HepG2 (cell line): ENCODE measurements around the gene KRTAP8-1. TPM values are rescaled to one million over a fixed set of nuclear protein-coding genes. Genes with fewer than 3 reads are reported as not detected.

ENCODE experiments used
- ATAC-seq: fragments of 200-7000 bp; cut with Tn5 transposase; 3 replicates; pipeline ENCODE4 v1.9.1; 2020; ENCODE audit warnings: mild to moderate bottlenecking, moderate library complexity
- Bru-seq: library from RNA; stranded (reverse); fragments of 400-500 nt; gene quantifications from one replicate; lab custom pipeline; 2021; lab: Mats Ljungman, UMichigan
- BruChase-seq, 2 experiments: library from RNA; stranded (reverse); fragments of 400-500 nt; gene quantifications; one replicate each; lab custom pipeline; 2021; lab: Mats Ljungman, UMichigan
- BruUV-seq: library from RNA; stranded (reverse); fragments of 400-500 nt; replicated peaks from 2 replicates; lab custom pipeline; 2021; lab: Mats Ljungman, UMichigan
- CTCF ChIA-PET: fragments of 300-600 bp; formaldehyde crosslinking; extraction: SDS; loops from one replicate; lab custom pipeline; 2021; ENCODE audit warnings: low total read pairs, inconsistent platforms, low intra/inter-chr PET ratio; lab: Yijun Ruan, JAX
- POLR2A ChIA-PET: fragments of 350-600 bp; sonication (Branson Sonifier 250); formaldehyde crosslinking; loops from one replicate; lab custom pipeline; 2020; ENCODE audit warnings: antibody characterized with exemption, inconsistent platforms; lab: Yijun Ruan, JAX
- DNase-seq: peaks from one replicate; pipeline ENCODE4 v3.0.0-alpha.2; 2015; ENCODE audit warnings: low spot score
- FAIRE-seq: peaks from 3 replicates; lab custom pipeline; 2011; peaks lifted over from hg19 to GRCh38; lab: Jason Lieb, UNC
- H2AFZ ChIP-seq: one replicate; pipeline ENCODE4 v1.6.1; 2011; ENCODE audit warnings: low read length, inconsistent platforms
- H3K27ac ChIP-seq: fragments of 300-600 bp; 3 replicates; pipeline ENCODE4 v1.8.0; 2011; ENCODE audit warnings: mixed run types, mild to moderate bottlenecking, mixed read lengths, low read length, inconsistent platforms; ENCODE audit not compliant: insufficient read depth; ENCODE audit errors: extremely low read length
- H3K27me3 ChIP-seq, 2 experiments: fragments of 200-600 bp in 1 of 2; 2 replicates in 1 of 2; 3 replicates in 1 of 2; pipeline versions ENCODE4 v1.6.0 to v1.8.0; 2011; ENCODE audit warnings: low read length in 2 of 2, mild to moderate bottlenecking in 2 of 2, moderate library complexity in 2 of 2, inconsistent platforms in 1 of 2; ENCODE audit not compliant: insufficient read depth in 2 of 2, control insufficient read depth in 1 of 2
- H3K36me3 ChIP-seq, 2 experiments: fragments of 200-600 bp in 1 of 2; replicated peaks in 1 of 2; 2 replicates in 1 of 2; 3 replicates in 1 of 2; pipeline versions ENCODE4 v1.5.1 to v1.8.0; 2011; ENCODE audit warnings: low read length in 2 of 2, inconsistent platforms in 1 of 2; ENCODE audit not compliant: insufficient read depth in 2 of 2, control insufficient read depth in 1 of 2
- H3K4me1 ChIP-seq: 2 replicates; pipeline ENCODE4 v1.5.1; 2012; ENCODE audit warnings: low read length, inconsistent platforms; ENCODE audit not compliant: insufficient read depth
- H3K4me2 ChIP-seq: 2 replicates; pipeline ENCODE4 v1.6.0; 2011; ENCODE audit warnings: low read depth, low read length, inconsistent platforms
- H3K4me3 ChIP-seq, 3 experiments: fragments of 200-600 bp in 1 of 3; sonication (generic), shearing (Covaris generic) in 1 of 3; replicated peaks in 1 of 3; 2 replicates each; pipeline ENCODE4 v1.5.1; 2011 to 2016; ENCODE audit warnings: low read length in 3 of 3, inconsistent platforms in 2 of 3, low read depth in 2 of 3, mild to moderate bottlenecking in 2 of 3, control low read depth in 1 of 3, mixed read lengths in 1 of 3; ENCODE audit not compliant: insufficient read depth in 1 of 3
- H3K79me2 ChIP-seq: one replicate; pipeline ENCODE4 v1.6.1; 2011; ENCODE audit warnings: low read length, inconsistent platforms; ENCODE audit not compliant: insufficient read depth
- H3K9ac ChIP-seq: 2 replicates; pipeline ENCODE4 v1.6.0; 2011; ENCODE audit warnings: mild to moderate bottlenecking, low read depth, low read length, inconsistent platforms; ENCODE audit not compliant: insufficient read depth
- H3K9me3 ChIP-seq: 2 replicates; pipeline ENCODE4 v1.5.1; 2012; ENCODE audit warnings: mild to moderate bottlenecking, low read length
- H4K20me1 ChIP-seq: 2 replicates; pipeline ENCODE4 v1.6.0; 2011; ENCODE audit warnings: inconsistent platforms, mild to moderate bottlenecking, low read length, moderate library complexity; ENCODE audit not compliant: insufficient read depth
- GLI4 ChIP-seq: sonication (generic); formaldehyde crosslinking; IDR thresholded peaks from 2 replicates; pipeline ENCODE4 v1.5.1; 2020; ENCODE audit warnings: missing genetic modification reagents, mild to moderate bottlenecking, moderate library complexity, borderline replicate concordance
- HNRNPH1 ChIP-seq: fragments of 200-400 bp; formaldehyde crosslinking; optimal IDR thresholded peaks from 2 replicates; pipeline ENCODE3; 2017; ENCODE audit warnings: mild to moderate bottlenecking, low read depth, low read length
- RFXAP ChIP-seq: sonication (generic); formaldehyde crosslinking; IDR thresholded peaks from 2 replicates; pipeline ENCODE4 v1.4.0; 2020; ENCODE audit warnings: missing genetic modification reagents, borderline replicate concordance
- SKI ChIP-seq: fragments of 450-650 bp; IDR thresholded peaks from one replicate; pipeline ENCODE4 v1.6.1; 2018; ENCODE audit warnings: mild to moderate bottlenecking; ENCODE audit not compliant: partially characterized antibody
- SOX6 ChIP-seq, 2 experiments: fragments of 450-650 bp in 1 of 2; sonication (generic) in 1 of 2; formaldehyde crosslinking in 1 of 2; IDR thresholded peaks; 2 replicates each; pipeline versions ENCODE4 v1.4.0 to v1.6.1; 2017 to 2020; ENCODE audit warnings: antibody characterized with exemption in 1 of 2, mild to moderate bottlenecking in 1 of 2, missing genetic modification reagents in 1 of 2
- SRSF1 ChIP-seq: fragments of 200-400 bp; formaldehyde crosslinking; optimal IDR thresholded peaks from 2 replicates; pipeline ENCODE3; 2017; ENCODE audit warnings: mild to moderate bottlenecking, low read depth, low read length, moderate library complexity
- ZFP62 ChIP-seq: sonication (generic); formaldehyde crosslinking; IDR thresholded peaks from 2 replicates; pipeline ENCODE4 v1.4.0; 2020; ENCODE audit warnings: missing genetic modification reagents
- ZNF577 ChIP-seq: sonication (generic); formaldehyde crosslinking; IDR thresholded peaks from 2 replicates; pipeline ENCODE4 v1.4.0; 2020; ENCODE audit warnings: mild to moderate bottlenecking, low read depth, missing genetic modification reagents, borderline replicate concordance
- WGBS: methylation state at CpG from one replicate; pipeline ENCODE4 v1.1.6; 2017; ENCODE audit warnings: low lambda C conversion rate; 5-methylcytosine and 5-hydroxymethylcytosine counted together
- in situ Hi-C: cut with HindIII; loops from 2 replicates; pipeline ENCODE4 v1.10.0; 2017; ENCODE audit warnings: low pct_unique_long_range_greater_than_20kb; ENCODE audit not compliant: extremely low pct_ligation_motif_present
- intact Hi-C: fragments of 100-400 bp; cut with micrococcal nuclease; formaldehyde crosslinking; loops from one replicate; pipeline ENCODE4 v1.10.0; 2022; ENCODE audit not compliant: unreplicated experiment
- long read RNA-seq, 2 experiments: library from RNA in 1 of 2; library from polyadenylated mRNA in 1 of 2; stranded (forward) in 1 of 2; unstranded in 1 of 2; transcript quantifications; one replicate each; pipeline ENCODE4 v2.0.0, GENCODE V29; 2019 to 2022
- polyA minus RNA-seq, 3 experiments: library from RNA; depleted of rRNA, polyadenylated mRNA; stranded (reverse); fragments of >200 nt; gene quantifications; 2 replicates each; pipeline ENCODE4 v1.2.3, GENCODE V29; 2011; ENCODE audit warnings: low replicate concordance in 1 of 3
- polyA plus RNA-seq, 8 experiments: library from polyadenylated mRNA; depleted of rRNA in 3 of 8; stranded (reverse) in 7 of 8; unstranded in 1 of 8; fragments of >200 nt; fragmentation: Illumina TruSeq in 4 of 8; extraction: Trizol in 4 of 8; gene quantifications; 2 replicates each; pipeline versions ENCODE4 v1.2.1 to v1.2.3, GENCODE V29; 2011 to 2016; ENCODE audit warnings: low read depth in 4 of 8, missing spikeins in 1 of 8, mixed read lengths in 1 of 8; ENCODE audit not compliant: insufficient read depth in 1 of 8
- total RNA-seq, 5 experiments: library from RNA; depleted of rRNA; stranded (reverse); fragments of >200 nt; fragmentation: Illumina TruSeq; extraction: Trizol; gene quantifications; 2 replicates each; pipeline ENCODE4 v1.2.3, GENCODE V29; 2016; ENCODE audit warnings: low read depth in 1 of 5
- TF ChIP-seq, protein P1 (sequence below): sonication (generic); formaldehyde crosslinking; IDR thresholded peaks from 2 replicates; pipeline ENCODE4 v1.5.0; 2020; ENCODE audit warnings: mild to moderate bottlenecking, missing genetic modification reagents
- TF ChIP-seq, protein P2 (sequence below): IDR thresholded peaks from 2 replicates; pipeline ENCODE4 v1.6.1; 2018; ENCODE audit warnings: missing genetic modification reagents, mild to moderate bottlenecking, missing compliant biosample characterization

KRTAP8-1 gene, protein sequence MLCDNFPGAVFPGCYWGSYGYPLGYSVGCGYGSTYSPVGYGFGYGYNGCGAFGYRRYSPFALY
- total RNA-seq (2016; rRNA removed; fragmentation: Illumina TruSeq; extraction: Trizol): not detected in 2 replicates
- total RNA-seq (2016; cell fraction: cytosol; rRNA removed; fragmentation: Illumina TruSeq; extraction: Trizol; ENCODE audit: low read depth): not detected in 2 replicates
- total RNA-seq (2016; cell fraction: insoluble cytoplasmic fraction; rRNA removed; fragmentation: Illumina TruSeq; extraction: Trizol): not detected in 2 replicates
- total RNA-seq (2016; cell fraction: membrane; rRNA removed; fragmentation: Illumina TruSeq; extraction: Trizol): not detected in 2 replicates
- total RNA-seq (2016; cell fraction: nucleus; rRNA removed; fragmentation: Illumina TruSeq; extraction: Trizol): not detected in 2 replicates
- not detected in 2 replicates for polyA plus RNA-seq (2011; rRNA removed)
- not detected in 2 replicates for polyA plus RNA-seq (2011; cell fraction: cytosol; rRNA removed)
- not detected in 2 replicates for polyA plus RNA-seq (2011; cell fraction: nucleus; rRNA removed)
- polyA plus RNA-seq (2012): not detected in 2 replicates
- not detected in 2 replicates for polyA plus RNA-seq (2016; cell fraction: cytosol; fragmentation: Illumina TruSeq; extraction: Trizol; ENCODE audit: low read depth)
- not detected in 2 replicates for polyA plus RNA-seq (2016; cell fraction: insoluble cytoplasmic fraction; fragmentation: Illumina TruSeq; extraction: Trizol; ENCODE audit: low read depth)
- not detected in 2 replicates for polyA plus RNA-seq (2016; cell fraction: membrane; fragmentation: Illumina TruSeq; extraction: Trizol; ENCODE audit: low read depth)
- not detected in 2 replicates for polyA plus RNA-seq (2016; cell fraction: nucleus; fragmentation: Illumina TruSeq; extraction: Trizol; ENCODE audit: insufficient read depth, low read depth)
- not detected in 2 replicates for polyA minus RNA-seq (2011; rRNA and poly(A)+ RNA removed; ENCODE audit: low replicate concordance)
- polyA minus RNA-seq (2011; cell fraction: cytosol; rRNA and poly(A)+ RNA removed): not detected in 2 replicates
- not detected in 2 replicates for polyA minus RNA-seq (2011; cell fraction: nucleus; rRNA and poly(A)+ RNA removed)
- not detected for Bru-seq, nascent RNA
- BruChase-seq, experiment 1, labeled RNA remaining after a 6-hour chase: not detected
- not detected for BruChase-seq, experiment 2, labeled RNA remaining after a 2-hour chase
- long read RNA-seq, experiment 1: 0 reads
- long read RNA-seq, experiment 2: 0 reads

DNA sequence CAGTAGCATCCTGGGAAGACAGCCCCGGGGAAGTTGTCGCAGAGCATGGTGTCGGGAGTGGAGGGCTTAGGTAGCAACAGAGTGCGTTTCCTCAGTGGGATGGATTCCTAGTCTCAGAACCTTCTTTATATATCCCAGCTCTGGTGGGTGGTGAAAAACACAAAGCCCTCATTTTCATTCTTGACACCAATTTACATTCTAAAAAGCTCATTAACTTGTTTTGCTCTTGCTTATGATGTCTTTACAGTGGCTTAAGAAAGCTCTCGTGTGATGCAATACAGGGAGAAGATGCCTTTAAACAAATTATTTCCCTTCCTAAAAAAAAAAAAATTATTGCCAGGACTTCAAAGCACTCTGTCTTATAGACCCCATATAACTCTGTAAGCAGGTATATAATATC is at the start of gene KRTAP8-1:
Gene KRTAP8-1, minus strand, starts transcription at position 101 of the 400 bp plus-strand sequence. Its CDS starts 54 bp downstream, at position 47.
- 27% methylated on average over 2 of the region's 5 CpGs for WGBS
- Histone ChIP-seq H3K36me3 (no peaks in the 10 kb centered on the region), H3K79me2 (no peaks in the 10 kb centered on the region), H3K27ac (no peak within 1 kb of the TSS), H2AFZ (no peak within 1 kb of the TSS), H3K9ac (no peak within 1 kb of the TSS), H4K20me1 (no peaks in the 10 kb centered on the region), H3K4me1 (no peaks in the 10 kb centered on the region), H3K4me3 (no peak within 1 kb of the TSS), H3K9me3 (peaks cover 92% of the 10 kb centered on the region), H3K27me3 (no peaks in the 10 kb centered on the region), H3K4me2 (no peak within 1 kb of the TSS)
- ChIA-PET CTCF (no interaction called here), POLR2A (no interaction called here)
- in situ Hi-C loops: no loop called here
- intact Hi-C loops: no loop called here
- ATAC-seq (no peak), FAIRE-seq (no peak), DNase-seq (no peak)
- TF ChIP-seq HNRNPH1 (no peak), SOX6 (IDR thresholded peaks at IDR 0.05) (no peak), SOX6 (CRISPR knock-in tag; IDR thresholded peaks at IDR 0.05) (no peak), ZFP62 (CRISPR knock-in tag) (no peak), ZNF577 (CRISPR knock-in tag) (no peak), GLI4 (CRISPR knock-in tag) (no peak), RFXAP (CRISPR knock-in tag) (no peak), SKI (no peak), SRSF1 (no peak)
- TF ChIP-seq, protein P1, sequence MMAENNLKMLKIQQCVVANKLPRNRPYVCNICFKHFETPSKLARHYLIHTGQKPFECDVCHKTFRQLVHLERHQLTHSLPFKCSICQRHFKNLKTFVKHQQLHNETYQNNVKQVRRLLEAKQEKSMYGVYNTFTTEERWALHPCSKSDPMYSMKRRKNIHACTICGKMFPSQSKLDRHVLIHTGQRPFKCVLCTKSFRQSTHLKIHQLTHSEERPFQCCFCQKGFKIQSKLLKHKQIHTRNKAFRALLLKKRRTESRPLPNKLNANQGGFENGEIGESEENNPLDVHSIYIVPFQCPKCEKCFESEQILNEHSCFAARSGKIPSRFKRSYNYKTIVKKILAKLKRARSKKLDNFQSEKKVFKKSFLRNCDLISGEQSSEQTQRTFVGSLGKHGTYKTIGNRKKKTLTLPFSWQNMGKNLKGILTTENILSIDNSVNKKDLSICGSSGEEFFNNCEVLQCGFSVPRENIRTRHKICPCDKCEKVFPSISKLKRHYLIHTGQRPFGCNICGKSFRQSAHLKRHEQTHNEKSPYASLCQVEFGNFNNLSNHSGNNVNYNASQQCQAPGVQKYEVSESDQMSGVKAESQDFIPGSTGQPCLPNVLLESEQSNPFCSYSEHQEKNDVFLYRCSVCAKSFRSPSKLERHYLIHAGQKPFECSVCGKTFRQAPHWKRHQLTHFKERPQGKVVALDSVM (CRISPR knock-in tag): no peak
- TF ChIP-seq, protein P2, sequence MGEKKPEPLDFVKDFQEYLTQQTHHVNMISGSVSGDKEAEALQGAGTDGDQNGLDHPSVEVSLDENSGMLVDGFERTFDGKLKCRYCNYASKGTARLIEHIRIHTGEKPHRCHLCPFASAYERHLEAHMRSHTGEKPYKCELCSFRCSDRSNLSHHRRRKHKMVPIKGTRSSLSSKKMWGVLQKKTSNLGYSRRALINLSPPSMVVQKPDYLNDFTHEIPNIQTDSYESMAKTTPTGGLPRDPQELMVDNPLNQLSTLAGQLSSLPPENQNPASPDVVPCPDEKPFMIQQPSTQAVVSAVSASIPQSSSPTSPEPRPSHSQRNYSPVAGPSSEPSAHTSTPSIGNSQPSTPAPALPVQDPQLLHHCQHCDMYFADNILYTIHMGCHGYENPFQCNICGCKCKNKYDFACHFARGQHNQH: no peak
- no TSS peak for BruUV-seq
